ENCODE measurements around the gene CCNI2. TPM values are rescaled to one million over a fixed set of nuclear protein-coding genes. Genes with fewer than 3 reads are reported as not detected.

Gene CCNI2
- total and polyA plus RNA-seq, 9 of the 15 experiments (the other 6 are each of a cell fraction or from before 2014, with no cell fraction given), result 0.05 to 1.7 (median 0.81) TPM; not detected in 5

- no peak for TF ChIP-seq CHCHD3 (CRISPR knock-in tag; IDR thresholded peaks at IDR 0.05)
- TF ChIP-seq LARP7 (IDR thresholded peaks at IDR 0.05), result no peak
- TF ChIP-seq KDM2B (CRISPR knock-in tag; IDR thresholded peaks at IDR 0.05), result no peak
- TF ChIP-seq C11orf30 (IDR thresholded peaks at IDR 0.05; ENCODE audit: low read depth), result no peak
- TF ChIP-seq JUN (IDR thresholded peaks at IDR 0.05; ENCODE audit: borderline replicate concordance, low read depth, low read length), result no peak
- no peak for TF ChIP-seq JUN (CRISPR knock-in tag; IDR thresholded peaks at IDR 0.05; ENCODE audit: borderline replicate concordance)
- no peak for TF ChIP-seq ATF2 (CRISPR knock-in tag; IDR thresholded peaks at IDR 0.05)
- no peak for TF ChIP-seq HNRNPLL (IDR thresholded peaks at IDR 0.05; ENCODE audit: low read depth, low read length, poor library complexity, severe bottlenecking)
- no peak for TF ChIP-seq ZNF764 (CRISPR knock-in tag; IDR thresholded peaks at IDR 0.05; ENCODE audit: low read depth)
- no peak for TF ChIP-seq TEAD1 (CRISPR knock-in tag; IDR thresholded peaks at IDR 0.05)
- TF ChIP-seq ZBTB8A (IDR thresholded peaks at IDR 0.05; ENCODE audit: partially characterized antibody), result no peak
- no peak for TF ChIP-seq TAF7 (tag; IDR thresholded peaks at IDR 0.05)
- TF ChIP-seq POLR2G (IDR thresholded peaks at IDR 0.05; ENCODE audit: low read depth, low read length), result no peak
- TF ChIP-seq ASH1L (IDR thresholded peaks at IDR 0.05; ENCODE audit: borderline replicate concordance, low read depth, partially characterized antibody), result no peak
- no peak for TF ChIP-seq TCF7 (IDR thresholded peaks at IDR 0.05; ENCODE audit: borderline replicate concordance)
- no peak for TF ChIP-seq CC2D1A (IDR thresholded peaks at IDR 0.05)
- no peak for TF ChIP-seq PPARD (CRISPR knock-in tag; IDR thresholded peaks at IDR 0.05)
- TF ChIP-seq PURB (CRISPR knock-in tag; IDR thresholded peaks at IDR 0.05; ENCODE audit: low read depth), result no peak
- TF ChIP-seq, protein P1, sequence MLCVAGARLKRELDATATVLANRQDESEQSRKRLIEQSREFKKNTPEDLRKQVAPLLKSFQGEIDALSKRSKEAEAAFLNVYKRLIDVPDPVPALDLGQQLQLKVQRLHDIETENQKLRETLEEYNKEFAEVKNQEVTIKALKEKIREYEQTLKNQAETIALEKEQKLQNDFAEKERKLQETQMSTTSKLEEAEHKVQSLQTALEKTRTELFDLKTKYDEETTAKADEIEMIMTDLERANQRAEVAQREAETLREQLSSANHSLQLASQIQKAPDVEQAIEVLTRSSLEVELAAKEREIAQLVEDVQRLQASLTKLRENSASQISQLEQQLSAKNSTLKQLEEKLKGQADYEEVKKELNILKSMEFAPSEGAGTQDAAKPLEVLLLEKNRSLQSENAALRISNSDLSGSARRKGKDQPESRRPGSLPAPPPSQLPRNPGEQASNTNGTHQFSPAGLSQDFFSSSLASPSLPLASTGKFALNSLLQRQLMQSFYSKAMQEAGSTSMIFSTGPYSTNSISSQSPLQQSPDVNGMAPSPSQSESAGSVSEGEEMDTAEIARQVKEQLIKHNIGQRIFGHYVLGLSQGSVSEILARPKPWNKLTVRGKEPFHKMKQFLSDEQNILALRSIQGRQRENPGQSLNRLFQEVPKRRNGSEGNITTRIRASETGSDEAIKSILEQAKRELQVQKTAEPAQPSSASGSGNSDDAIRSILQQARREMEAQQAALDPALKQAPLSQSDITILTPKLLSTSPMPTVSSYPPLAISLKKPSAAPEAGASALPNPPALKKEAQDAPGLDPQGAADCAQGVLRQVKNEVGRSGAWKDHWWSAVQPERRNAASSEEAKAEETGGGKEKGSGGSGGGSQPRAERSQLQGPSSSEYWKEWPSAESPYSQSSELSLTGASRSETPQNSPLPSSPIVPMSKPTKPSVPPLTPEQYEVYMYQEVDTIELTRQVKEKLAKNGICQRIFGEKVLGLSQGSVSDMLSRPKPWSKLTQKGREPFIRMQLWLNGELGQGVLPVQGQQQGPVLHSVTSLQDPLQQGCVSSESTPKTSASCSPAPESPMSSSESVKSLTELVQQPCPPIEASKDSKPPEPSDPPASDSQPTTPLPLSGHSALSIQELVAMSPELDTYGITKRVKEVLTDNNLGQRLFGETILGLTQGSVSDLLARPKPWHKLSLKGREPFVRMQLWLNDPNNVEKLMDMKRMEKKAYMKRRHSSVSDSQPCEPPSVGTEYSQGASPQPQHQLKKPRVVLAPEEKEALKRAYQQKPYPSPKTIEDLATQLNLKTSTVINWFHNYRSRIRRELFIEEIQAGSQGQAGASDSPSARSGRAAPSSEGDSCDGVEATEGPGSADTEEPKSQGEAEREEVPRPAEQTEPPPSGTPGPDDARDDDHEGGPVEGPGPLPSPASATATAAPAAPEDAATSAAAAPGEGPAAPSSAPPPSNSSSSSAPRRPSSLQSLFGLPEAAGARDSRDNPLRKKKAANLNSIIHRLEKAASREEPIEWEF (CRISPR knock-in tag; IDR thresholded peaks at IDR 0.05), result no peak
- TF ChIP-seq ZNF436 (CRISPR knock-in tag; IDR thresholded peaks at IDR 0.05), result no peak
Measured at GRCh38 chr5:132776131-132776937, 29.1 kb downstream of the CCNI2 start (continued).

Measured in K562 (cell line).